ENCODE data around the gene ATF7.

The ATF7 gene

DNA sequence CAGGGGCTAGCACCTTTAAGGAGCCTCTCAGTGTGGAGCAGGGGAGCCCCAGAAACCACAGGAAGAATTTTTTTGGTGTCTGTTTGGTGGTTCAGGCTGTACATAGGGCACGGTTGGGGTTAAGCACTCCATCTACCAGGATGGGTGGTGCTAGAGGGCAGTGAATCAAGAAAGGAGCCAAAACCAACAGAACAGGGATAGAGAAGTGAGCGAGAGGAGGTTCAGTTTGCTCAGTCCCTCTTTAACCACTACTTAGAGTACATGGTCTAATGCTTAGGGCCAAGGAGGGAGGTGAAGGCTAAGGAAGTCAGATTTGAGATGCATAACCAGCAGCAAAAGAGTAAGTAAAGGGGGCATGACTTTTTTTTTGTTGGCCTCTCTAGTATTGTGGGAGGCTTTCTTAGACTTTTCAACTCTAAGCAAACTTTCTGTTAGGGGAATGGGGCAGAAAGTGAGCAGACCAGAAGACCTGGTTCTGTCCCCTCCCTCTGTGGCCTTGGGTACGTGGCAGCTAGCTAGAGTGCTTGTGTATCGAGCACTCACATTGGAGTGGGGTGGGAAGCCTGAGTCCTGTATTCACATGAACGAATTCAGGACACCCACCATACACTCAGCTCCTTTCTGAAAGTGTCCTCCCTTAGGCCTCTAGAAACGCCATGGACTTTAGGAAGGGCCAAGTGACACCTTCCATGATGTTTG lies 112.3 kb downstream of the ATF7 start:
- no peaks in the 10 kb centered on the region for H3K27me3 ChIP-seq
- peaks cover 0 to 4% of the 10 kb centered on the region in 2 experiments for H3K4me1 ChIP-seq (ENCODE audit: control insufficient read depth in 1 of 2, insufficient read depth in 1 of 2, low read depth in 1 of 2, low read length in 1 of 2)
- H3K9me3 ChIP-seq, result no peaks in the 10 kb centered on the region
- TF ChIP-seq, protein P1, sequence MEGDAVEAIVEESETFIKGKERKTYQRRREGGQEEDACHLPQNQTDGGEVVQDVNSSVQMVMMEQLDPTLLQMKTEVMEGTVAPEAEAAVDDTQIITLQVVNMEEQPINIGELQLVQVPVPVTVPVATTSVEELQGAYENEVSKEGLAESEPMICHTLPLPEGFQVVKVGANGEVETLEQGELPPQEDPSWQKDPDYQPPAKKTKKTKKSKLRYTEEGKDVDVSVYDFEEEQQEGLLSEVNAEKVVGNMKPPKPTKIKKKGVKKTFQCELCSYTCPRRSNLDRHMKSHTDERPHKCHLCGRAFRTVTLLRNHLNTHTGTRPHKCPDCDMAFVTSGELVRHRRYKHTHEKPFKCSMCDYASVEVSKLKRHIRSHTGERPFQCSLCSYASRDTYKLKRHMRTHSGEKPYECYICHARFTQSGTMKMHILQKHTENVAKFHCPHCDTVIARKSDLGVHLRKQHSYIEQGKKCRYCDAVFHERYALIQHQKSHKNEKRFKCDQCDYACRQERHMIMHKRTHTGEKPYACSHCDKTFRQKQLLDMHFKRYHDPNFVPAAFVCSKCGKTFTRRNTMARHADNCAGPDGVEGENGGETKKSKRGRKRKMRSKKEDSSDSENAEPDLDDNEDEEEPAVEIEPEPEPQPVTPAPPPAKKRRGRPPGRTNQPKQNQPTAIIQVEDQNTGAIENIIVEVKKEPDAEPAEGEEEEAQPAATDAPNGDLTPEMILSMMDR (IDR thresholded peaks at IDR 0.05), result no peak
- H3K4me3 ChIP-seq (ENCODE audit: low read depth in 1 of 2, low read length in 1 of 2), result no peak overlapping the region
- peaks cover 88% of the 10 kb centered on the region for H3K36me3 ChIP-seq
- no peak overlapping the region for H3K27ac ChIP-seq

DNA sequence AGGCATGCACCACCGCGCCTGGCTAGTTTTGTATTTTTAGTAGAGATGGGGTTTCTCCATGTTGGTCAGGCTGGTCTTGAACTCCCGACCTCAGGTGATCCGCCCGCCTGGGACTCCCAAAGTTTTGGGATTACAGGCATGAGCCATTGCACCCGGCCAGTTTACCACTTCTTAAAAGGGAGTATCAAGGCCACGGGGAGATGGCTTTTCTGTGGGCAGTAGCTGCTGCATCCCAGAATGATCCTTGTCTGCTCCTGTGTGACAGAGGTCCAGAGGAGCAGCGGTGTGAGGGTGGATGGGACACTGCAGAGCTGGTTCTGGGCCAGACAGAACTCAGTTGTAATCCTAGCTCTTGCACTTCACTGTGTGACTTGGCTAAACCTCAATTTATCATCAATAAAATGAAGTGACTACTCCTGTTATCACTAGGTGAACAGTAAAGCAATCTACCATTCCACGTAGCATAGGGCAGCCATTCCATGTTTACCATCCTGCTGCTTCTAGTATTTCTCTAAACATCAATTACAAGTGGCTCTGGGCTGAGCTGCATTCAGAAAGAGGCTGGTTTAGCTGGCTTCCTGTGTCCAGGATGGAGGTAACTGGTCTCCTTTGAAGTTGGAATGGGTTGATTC lies 115.9 kb downstream of the ATF7 start:
- TF ChIP-seq, protein P1 (IDR thresholded peaks at IDR 0.05), result no peak
- no peak overlapping the region for H3K4me3 ChIP-seq (ENCODE audit: low read depth in 1 of 2, low read length in 1 of 2)
- H3K27ac ChIP-seq, result no peak overlapping the region
- H3K36me3 ChIP-seq, result peaks cover 61% of the 10 kb centered on the region
- peaks cover 7 to 10% of the 10 kb centered on the region in 2 experiments for H3K4me1 ChIP-seq (ENCODE audit: control insufficient read depth in 1 of 2, insufficient read depth in 1 of 2, low read depth in 1 of 2, low read length in 1 of 2)
- no peaks in the 10 kb centered on the region for H3K27me3 ChIP-seq
- no peaks in the 10 kb centered on the region for H3K9me3 ChIP-seq

DNA sequence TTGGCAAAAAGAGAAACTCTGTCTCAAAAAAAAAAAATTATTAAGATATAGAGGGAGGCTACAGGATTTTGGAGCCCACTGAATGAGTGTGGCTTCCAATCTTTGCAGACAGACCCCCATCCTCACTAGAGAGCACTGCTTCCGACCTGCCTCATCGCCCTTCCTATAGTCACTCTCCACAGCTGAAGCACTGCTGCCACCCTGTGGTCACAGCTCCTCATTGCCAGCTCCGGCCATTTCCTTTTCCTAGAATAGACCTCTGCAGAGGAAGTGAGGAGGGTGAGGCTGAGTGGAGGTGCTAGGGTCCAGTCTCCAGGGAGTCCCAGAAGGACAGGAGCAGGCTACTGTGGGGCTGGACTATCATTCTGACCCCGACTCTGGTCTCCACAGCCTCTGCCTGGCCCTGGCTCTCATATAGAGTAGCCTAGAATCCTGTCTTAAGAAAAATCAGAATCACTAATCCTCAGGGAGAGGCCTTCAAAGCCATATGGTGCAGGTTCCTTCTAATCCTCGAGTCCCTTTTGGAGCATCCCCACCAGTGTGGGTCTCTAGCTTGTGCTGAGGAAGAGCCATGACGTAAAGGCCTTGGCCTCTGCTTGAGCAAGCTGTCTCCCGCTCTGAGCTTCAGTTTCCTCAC lies 117.5 kb downstream of the ATF7 start:
- Histone ChIP-seq H3K27ac (peak overlapping the region; percentile 30), H3K4me1 (ENCODE audit: control insufficient read depth in 1 of 2, insufficient read depth in 1 of 2, low read depth in 1 of 2, low read length in 1 of 2) (peaks cover 7 to 10% of the 10 kb centered on the region in 2 experiments), H3K9me3 (no peaks in the 10 kb centered on the region), H3K36me3 (peaks cover 44% of the 10 kb centered on the region), H3K27me3 (no peaks in the 10 kb centered on the region), H3K4me3 (ENCODE audit: low read depth in 1 of 2, low read length in 1 of 2) (no peak overlapping the region)
- TF ChIP-seq, protein P1 (IDR thresholded peaks at IDR 0.05), result peak; percentile 96

DNA sequence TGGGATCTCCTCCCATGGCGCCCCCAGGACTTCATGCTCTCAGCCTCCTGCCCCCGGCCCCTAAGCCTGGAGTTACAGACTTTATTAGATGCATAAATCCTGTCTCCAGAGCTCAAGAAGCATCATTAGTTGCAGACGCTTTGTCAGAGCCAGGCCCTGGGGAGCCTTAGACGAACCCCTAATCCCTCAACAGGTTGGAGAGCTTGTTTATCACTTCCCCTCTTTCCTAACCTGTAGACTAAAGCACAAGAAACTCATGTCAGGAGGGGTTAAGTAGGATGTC lies 118.6 kb downstream of the ATF7 start:
- Histone ChIP-seq H3K9me3 (no peaks in the 10 kb centered on the region), H3K4me3 (ENCODE audit: low read depth in 1 of 2, low read length in 1 of 2) (no peak overlapping the region), H3K36me3 (peaks cover 33% of the 10 kb centered on the region), H3K27ac (no peak overlapping the region), H3K27me3 (no peaks in the 10 kb centered on the region), H3K4me1 (ENCODE audit: control insufficient read depth in 1 of 2, insufficient read depth in 1 of 2, low read depth in 1 of 2, low read length in 1 of 2) (peaks cover 7 to 10% of the 10 kb centered on the region in 2 experiments)
- TF ChIP-seq, protein P1 (IDR thresholded peaks at IDR 0.05), result no peak

DNA sequence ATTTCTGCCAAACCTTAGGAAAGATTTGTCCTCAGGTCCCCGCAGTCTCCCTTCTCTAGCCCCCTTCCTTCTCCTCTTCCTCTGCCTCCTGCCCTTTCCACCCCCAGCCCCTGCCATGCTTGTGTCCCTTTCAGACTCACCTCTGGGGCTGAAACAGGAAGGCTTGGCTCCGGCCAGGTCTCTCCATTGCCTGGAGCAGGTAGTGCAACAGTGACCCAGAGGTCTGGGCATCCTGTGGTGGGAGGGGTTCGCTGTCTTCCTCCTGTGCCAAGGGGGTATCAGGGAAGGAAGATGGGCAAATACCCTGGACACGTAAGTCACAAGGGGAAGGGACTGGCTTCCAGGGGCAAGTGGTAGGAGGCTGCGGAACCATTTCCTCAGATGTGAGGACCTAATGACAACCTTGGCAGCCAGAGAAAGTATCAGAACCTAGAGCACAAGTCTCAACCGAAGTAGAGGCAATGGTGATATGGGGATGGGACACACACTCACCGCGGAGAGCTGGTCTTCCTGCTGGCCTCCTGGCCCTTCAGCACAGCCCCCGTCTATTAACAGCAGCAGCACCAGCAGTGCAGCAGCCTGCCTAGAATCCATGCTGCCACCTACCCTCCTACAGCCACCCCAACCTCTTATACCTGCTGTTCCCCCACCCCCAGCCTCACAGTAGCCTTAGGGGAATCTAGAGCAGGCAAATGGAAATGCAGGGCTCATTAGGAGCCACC lies 119.1 kb downstream of the ATF7 start, which contains the start of gene NPFF:
NPFF (minus strand) TSS at position 604 of the 722 bp plus-strand sequence; CDS start at position 594, 10 bp downstream.
- H3K27ac ChIP-seq, result no peak within 1 kb of the TSS
- TF ChIP-seq, protein P1 (IDR thresholded peaks at IDR 0.05), result no peak
- no peaks in the 10 kb centered on the region for H3K9me3 ChIP-seq
- peaks cover 28% of the 10 kb centered on the region for H3K36me3 ChIP-seq
- H3K4me3 ChIP-seq (ENCODE audit: low read depth in 1 of 2, low read length in 1 of 2), result no peak within 1 kb of the TSS
- peaks cover 7 to 11% of the 10 kb centered on the region in 2 experiments for H3K4me1 ChIP-seq (ENCODE audit: control insufficient read depth in 1 of 2, insufficient read depth in 1 of 2, low read depth in 1 of 2, low read length in 1 of 2)
- H3K27me3 ChIP-seq, result no peaks in the 10 kb centered on the region
